ENCODE measurements around the gene XAGE1A.
"Not testable (repeated sequence)": the region's sequence is repeated elsewhere in the genome, so short reads cannot be mapped to it uniquely, and the experiment has no call there.

XAGE1A gene, protein sequence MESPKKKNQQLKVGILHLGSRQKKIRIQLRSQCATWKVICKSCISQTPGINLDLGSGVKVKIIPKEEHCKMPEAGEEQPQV

DNA sequence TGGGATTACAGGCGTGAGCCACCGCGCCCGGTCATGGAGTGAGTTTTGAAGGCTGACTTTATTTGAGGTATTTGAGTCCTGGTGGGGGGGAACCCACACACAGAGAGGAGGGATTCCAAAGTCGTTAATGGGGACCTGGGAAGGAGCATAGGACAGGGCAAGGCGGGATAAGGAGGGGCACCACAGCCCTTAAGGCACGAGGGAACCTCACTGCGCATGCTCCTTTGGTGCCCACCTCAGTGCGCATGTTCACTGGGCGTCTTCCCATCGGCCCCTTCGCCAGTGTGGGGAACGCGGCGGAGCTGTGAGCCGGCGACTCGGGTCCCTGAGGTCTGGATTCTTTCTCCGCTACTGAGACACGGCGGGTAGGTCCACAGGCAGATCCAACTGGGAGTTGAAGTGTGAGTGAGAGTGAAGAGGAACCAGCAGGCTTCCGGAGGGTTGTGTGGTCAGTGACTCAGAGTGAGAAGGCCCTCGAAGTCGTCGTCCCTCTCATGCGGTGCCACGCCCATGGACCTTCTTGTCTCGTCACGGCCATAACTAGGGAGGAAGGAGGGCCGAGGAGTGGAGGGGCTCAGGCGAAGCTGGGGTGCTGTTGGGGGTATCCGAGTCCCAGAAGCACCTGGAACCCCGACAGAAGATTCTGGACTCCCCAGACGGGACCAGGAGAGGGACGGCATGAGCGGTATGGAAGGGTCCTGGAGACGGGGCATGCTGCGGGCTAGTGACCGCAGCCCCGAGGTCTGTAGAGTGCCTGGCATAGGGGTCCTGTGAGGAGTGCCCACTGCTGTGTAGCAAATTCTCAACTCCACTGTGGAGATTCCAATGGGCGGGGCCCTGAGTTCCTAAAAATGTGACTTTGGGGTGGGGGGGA is at the start of gene XAGE1A:
TSS of gene XAGE1A (plus strand) at position 264 of the 874 bp plus-strand sequence. CDS start 1,554 bp downstream, outside the sequence.
- not testable (repeated sequence) for DNase-seq

DNA sequence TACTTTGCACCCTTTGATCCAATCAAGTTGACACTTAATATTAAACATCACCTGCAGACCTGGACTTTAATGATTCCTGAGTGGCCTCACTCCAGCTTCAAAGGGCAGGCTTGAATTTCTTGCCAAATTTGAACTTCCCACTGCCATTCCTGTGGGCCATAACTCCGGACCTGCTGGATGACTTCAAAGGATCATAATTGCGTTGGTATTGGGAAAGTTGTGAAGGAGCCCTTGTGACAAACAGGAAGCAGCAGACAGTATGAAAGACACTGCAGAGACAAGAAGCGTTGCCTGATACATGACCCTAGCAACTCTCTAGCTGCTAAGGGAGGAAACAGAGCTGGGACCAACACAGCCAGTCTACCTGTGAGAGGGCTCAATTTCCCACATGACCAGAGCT is 43.6 kb upstream of the XAGE1A start:
- DNase-seq = not testable (repeated sequence)

DNA sequence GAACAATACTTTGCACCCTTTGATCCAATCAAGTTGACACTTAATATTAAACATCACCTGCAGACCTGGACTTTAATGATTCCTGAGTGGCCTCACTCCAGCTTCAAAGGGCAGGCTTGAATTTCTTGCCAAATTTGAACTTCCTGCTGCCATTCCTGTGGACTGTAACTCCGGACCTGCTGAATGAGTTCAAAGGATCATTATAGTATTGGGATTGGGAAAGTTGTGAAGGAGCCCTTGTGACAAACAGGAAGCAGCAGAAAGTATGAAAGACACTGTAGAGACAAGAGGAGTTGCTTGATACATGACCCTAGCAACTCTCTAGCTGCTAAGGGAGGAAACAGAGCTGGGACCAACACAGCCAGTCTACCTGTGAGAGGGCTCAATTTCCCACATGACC is 24.3 kb upstream of the XAGE1A start:
- not testable (repeated sequence) for DNase-seq

DNA sequence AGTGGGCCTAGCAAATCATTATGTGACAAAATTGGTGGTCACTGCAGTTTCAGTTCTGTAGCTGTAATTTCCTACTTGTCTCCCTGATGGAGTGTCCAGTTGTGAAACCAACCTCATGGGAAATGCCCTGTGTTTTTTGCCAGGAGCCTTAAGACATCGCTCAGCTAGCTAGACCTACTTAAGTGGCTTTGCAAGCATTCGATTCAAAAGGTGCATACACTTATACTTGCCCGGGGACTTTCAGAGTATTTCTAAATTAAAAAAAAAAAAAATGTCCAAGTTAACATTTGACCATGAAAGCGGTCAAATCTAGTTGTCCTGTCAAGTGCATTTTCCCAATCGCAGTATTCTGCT is 788 bp downstream of the XAGE1A start:
- not testable (repeated sequence) for DNase-seq

DNA sequence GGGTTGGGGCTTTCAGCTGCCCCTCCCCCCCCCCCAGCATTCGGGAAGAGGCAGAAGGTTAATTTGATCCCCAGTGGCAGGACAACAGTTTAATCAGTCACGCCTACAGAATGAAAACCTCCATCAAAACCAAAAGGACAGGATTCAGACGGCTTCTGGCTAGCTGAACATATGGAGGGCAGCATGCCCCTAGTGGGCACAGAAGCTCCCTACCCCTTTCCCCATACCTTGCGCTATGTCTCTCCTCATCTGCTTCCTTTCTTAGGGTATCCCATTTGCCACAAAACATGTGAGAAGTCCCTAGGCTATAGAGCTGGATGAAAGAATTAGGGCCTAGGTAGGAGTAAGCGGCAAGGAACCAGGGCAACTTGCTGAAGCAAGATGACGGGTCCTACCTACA is 5.8 kb downstream of the XAGE1A start:
- DNase-seq = not testable (repeated sequence)

DNA sequence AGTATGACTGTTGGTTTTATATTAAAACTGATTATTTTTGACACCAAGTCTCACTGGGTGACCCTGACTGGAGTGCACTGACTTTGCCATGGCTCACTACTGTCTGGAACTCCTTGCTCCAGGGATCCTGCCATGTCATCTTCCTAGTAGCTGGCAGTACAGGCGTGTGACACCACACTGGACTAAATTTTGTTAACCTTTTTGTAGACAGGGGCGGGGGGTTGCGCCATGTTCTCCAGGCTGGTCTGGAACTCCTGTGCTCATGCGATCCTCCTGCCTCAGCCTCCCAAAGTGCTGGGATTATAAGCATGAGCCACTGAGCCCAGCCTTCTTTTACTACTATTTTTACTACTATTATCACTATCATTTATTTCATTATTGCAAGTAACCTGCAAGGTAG is 8.9 kb downstream of the XAGE1A start:
- no peak for DNase-seq

DNA sequence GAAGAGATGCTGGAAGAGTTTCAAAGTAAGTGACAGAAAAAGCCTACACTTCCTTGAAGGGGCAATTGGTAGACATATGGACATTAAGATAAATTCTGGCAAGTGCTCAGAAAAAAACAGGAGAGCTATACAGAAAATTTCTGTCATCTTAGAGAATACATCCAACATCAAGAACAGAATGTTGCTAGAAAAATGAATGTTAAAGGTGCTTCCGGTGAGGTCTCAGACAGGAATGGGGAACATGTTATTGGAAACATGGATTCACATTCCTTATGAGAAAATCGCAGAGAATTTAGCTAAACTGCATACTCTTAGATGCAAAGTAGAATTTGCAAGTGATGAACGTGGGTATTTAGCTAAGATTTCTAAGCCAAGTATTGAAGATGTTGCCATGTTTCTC is 11.7 kb downstream of the XAGE1A start:
- DNase-seq = no peak

GRCh38 chrX:52509916-52510315 is 14.3 kb downstream of the XAGE1A start:
- no peak for DNase-seq

- not testable (repeated sequence) for DNase-seq
Observed at GRCh38 chrX:52511126-52511525, 15.5 kb downstream of the XAGE1A start.

DNA sequence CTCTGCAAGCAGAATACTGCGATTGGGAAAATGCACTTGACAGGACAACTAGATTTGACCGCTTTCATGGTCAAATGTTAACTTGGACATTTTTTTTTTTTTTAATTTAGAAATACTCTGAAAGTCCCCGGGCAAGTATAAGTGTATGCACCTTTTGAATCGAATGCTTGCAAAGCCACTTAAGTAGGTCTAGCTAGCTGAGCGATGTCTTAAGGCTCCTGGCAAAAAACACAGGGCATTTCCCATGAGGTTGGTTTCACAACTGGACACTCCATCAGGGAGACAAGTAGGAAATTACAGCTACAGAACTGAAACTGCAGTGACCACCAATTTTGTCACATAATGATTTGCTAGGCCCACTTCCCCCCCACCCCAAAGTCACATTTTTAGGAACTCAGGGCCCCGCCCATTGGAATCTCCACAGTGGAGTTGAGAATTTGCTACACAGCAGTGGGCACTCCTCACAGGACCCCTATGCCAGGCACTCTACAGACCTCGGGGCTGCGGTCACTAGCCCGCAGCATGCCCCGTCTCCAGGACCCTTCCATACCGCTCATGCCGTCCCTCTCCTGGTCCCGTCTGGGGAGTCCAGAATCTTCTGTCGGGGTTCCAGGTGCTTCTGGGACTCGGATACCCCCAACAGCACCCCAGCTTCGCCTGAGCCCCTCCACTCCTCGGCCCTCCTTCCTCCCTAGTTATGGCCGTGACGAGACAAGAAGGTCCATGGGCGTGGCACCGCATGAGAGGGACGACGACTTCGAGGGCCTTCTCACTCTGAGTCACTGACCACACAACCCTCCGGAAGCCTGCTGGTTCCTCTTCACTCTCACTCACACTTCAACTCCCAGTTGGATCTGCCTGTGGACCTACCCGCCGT is 20.7 kb downstream of the XAGE1A start:
- DNase-seq = not testable (repeated sequence)

- DNase-seq = not testable (repeated sequence)
Observed at GRCh38 chrX:52516987-52517325, 21.3 kb downstream of the XAGE1A start, which contains the start of gene XAGE1B. XAGE1B (minus strand) TSS chrX:52517063; CDS start chrX:52515527, 1,536 bp downstream.

DNA sequence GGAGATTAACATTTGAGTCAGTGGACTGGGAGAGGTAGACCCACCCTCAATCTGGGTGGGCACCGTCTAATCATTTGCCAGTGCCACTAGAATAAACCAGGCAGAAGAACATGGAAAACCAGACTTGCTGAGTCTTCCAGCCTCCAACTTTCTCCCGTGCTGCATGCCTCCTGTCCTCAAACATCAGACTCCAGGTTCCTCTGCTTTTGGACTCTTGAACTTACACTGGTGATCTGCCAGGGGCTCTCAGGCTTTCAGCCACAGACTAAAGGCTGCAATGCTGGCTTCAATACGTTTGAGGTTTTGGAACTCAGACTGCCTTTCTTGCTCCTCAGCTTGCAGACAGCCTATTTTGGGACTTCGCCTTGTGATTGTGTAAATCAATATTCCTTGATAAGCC is 45.4 kb downstream of the XAGE1A start:
- DNase-seq = not testable (repeated sequence)

DNA sequence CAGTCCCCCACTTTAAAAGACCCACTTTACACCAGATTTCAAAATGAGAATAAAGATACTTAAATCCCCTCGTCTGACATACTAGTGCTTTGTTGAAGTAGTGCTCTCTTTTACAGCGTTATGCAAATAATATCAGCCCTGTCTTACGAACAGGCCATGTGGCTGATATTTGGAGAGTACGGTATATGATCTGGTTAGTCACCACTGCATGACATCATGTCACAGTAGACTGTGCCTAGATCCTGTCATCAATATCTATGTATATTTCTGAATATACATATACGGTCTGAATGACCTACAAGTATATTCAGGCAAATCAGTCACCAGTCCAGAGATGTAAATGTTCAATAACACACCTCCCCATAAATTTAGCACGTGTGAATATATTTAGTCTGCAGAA is 46.7 kb downstream of the XAGE1A start:
- no peak for DNase-seq

DNA sequence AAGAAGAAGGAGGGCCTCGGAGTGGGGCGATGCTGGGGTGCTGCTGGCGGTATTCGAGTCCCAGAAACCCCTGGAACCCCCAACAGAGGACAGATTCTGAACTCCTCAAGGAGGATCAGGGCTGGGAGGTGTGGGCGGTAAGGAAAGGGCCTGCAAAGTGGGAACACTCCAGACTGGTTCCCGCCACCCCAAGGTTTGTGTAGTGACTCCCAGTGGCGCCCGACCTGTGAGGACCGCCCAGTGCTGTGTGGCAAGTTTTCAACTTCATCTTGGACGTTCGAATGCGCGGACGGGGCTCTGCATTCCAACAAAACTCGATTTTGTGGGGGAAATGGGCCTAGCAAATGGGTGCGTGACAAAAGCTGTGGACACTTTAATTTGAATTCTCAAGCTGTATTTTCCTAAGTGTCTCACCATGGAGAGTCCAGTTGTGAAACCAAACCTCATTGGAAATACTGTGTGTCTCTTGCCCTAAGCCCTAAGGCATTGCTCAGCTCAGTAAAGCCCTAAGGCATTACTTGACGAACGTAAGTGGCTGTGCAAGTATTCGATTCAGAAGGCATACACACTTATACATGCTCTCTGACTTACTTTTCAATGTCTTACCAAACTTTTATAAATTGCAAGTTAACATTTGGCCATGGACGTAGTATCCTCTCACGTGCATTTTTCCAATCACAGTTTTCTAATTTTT is 48.7 kb downstream of the XAGE1A start:
- DNase-seq = no peak

DNA sequence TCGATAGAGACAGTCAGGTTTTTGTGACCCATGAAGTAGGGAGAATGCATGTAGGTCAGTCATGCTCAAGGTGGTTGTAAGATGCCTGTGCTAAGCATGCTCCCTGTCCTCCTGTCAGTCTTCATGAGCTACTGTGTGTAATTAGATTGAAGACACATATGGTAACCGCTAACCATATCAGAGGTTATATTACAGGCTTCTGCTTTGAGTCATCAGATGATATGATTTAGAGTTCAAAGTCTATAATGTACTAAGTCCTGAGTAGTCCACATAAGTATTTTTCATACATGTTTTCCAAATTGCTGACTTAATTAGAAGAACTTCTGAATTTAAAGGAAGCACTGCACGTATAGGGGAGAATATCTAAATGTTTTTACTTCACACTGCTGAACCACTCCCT is 53.2 kb downstream of the XAGE1A start:
- not testable (repeated sequence) for DNase-seq

All from CD4-positive, alpha-beta T cell treated with Interleukin-17A for 4 hours (primary cell).